SH-SY5Y (cell line): ENCODE data around the gene CLDN34.

Experiments used
- GATA2 ChIP-seq: IDR thresholded peaks from 2 replicates; pipeline ENCODE4 v1.6.1; 2011; ENCODE audit warnings: mild to moderate bottlenecking, low read depth, low read length
- GATA3 ChIP-seq: IDR thresholded peaks from 2 replicates; pipeline ENCODE4 v1.6.1; 2011; ENCODE audit warnings: low read depth, mild to moderate bottlenecking, low read length, moderate library complexity

DNA sequence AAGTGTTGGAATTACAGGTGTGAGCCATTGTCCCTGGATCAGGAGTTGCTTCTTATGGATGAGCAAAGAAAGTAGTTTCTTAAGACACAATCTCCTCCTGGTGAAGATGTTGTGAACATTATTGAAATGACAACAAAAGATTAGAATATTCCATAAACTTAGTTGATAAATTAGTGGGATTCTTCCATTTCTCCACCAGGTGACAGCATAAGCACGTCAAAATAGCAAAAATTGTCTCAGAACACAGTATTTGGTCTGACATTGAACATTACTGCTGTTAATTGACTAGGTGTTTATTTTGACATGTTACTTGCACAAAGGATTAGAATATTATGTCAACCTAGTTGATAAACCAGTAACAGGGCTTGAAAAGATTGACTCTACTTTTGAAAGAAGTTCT, 21.6 kb downstream of the CLDN34 start:
- TF ChIP-seq GATA2: no peak
- no peak for TF ChIP-seq GATA3
